T-helper 22 cell (primary cell): ENCODE measurements around the gene VPS54.
"Not testable (repeated sequence)": the region's sequence is repeated elsewhere in the genome, so short reads cannot be mapped to it uniquely, and the experiment has no call there.

Experiments used
- DNase-seq: peaks from one replicate; pipeline ENCODE4 v3.0.0-alpha.2; 2020; ENCODE audit warnings: low read depth

VPS54 gene

DNA sequence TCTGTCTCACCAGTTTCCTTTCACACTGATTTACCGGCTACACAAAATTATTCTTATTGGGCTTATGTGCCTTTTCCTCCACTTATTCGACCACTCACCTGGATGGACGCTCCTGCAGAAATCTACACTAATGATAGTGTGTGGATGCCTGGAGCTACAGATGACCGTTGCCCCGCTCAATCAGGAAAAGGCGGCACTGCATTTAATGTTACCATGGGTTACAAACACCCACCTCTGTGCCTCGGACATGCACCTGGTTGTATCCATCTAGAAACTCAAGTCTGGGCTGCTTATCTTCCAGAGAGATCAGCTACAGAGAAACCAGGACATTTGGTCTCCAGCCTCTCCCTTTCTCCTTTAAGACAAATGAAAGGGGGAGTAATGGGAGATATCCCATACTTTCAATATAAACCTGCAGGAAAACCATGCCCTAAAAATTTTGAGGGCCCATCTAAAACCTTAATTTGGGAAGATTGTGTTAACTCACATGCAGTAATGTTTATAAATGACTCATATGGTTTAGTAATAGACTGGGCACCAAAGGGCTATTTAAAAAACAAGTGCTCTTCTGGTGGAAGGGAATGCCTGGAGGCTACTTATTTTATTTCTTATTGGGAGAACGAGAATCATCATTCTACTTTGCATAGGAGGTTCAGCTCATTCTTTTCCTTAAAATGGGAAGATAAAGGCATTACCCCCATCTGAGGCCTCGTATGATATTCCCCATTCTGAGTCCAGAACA lies 24.7 kb downstream of the VPS54 start:
- DNase-seq, result not testable (repeated sequence)

DNA sequence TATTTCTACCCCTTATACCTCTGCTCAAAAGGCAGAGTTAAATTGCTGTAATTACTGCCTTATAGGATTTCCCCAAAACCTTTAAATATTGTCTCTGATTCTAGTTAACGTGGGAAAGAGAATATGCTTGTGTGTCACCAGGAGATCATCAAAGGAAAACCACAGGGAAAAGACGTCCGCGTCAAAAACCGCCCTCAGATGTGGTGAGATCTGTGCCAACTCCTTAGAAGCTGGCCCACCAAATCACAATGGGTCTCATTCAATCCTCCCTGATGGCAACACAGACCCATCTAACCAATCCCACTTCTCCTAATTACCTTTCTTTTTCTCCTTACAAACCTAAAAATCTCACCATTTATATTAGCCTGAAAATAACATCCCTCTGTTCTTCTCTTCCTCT lies 25.4 kb downstream of the VPS54 start:
- DNase-seq, result no peak

DNA sequence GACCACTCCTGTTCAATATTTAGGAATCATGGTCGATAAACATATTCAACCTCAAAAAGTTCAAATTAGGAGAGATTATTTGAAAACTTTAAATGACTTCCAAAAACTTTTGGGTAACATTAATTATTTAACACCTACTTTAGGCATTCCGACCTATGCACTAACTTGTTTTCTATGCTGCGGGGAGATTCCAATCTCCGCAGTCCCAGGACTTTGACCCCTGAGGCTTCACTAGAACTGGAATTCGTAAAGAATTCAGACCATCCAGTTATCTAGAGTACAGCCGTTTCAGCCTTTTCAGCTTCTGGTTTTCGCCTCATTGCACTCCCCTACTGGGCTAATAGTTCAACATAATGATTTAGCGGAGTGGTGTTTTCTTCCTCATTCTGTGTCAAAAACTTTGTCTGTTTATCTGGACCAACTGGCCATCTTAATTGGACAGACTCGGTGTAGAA lies 26.1 kb downstream of the VPS54 start:
- not testable (repeated sequence) for DNase-seq

DNA sequence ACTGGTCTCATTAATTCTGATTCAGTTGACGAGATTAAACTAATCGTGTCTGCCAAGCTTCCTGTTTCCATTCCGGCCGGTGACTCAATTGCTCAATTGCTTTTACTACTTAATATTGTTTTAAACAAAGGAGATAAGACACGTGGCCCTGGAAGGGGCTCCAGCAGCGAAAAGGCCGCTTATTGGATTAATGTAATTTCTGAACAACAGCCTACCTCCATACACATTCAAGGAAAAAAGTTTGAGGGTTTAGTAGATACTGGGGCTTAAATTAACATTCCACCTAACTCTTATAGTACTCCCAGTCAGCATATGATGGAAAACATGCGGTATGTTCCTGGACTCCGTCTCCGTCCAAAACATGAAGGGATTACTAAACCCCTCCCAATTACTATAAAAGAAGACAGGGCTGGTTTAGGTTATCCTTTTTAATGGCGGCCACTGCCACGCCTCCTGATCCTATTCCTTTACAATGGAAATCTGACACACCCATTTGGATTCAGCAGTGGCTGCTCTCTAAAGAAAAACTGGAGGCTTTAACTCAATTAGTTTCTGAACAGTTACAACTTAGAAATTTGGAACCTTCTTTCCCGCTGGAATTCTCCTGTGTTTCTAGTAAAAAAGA lies 27.1 kb downstream of the VPS54 start:
- DNase-seq, result no peak

DNA sequence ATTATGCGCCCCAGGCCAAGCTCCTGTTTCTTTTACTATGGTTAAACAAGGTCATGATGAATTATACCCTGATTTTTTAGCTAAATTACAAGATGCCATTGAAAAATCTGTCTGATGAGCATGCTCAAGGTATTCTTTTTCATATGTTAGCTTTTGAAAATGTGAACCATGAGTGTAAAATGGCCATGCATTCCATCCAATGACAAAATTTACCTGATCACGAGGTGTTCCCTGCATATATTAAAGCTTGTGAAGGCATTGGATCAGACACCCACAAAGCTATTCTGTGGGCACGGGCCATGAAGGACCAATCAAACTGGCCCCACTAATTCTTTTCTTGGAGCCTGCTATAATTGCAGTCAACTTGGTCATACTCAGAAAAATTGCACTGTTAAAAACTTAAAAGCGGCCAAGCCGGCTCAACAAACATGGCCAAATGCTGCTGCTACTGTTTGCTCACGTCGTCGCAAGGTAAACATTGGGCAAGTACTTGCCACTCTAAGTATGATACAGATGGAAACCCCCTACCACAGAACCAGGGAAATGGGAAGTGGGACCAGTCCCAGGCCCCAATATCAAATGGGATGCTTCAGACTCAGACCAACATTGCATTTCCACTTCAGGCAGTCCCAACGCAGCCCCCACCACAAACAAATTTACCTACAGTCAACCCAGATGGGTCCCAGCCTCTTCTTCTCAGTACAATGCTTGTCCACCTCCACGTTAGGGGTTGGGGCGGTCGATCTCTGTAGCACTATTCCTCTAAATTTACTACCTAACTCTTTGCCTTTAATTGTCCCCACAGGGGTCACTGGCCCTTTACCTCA lies 27.8 kb downstream of the VPS54 start:
- DNase-seq, result not testable (repeated sequence)

DNA sequence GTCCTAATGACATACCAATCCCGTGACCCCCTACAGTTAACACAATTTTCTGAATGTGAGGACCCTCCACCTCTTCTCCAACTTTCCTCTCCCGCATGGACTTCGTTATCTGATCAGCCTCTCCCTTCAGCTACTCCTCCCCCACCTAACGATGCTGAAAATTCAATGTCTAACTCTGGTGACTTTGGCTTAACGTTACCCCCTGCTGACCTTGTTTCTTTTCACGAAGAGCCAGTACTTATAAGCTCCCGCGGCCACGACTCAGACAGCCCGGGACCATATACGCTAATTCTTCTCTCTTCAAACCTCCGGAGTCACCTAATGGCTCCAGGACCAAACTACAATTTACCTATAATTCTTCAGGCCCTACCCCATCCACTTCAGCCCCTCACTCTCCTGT lies 29.2 kb downstream of the VPS54 start:
- DNase-seq, result no peak

DNA sequence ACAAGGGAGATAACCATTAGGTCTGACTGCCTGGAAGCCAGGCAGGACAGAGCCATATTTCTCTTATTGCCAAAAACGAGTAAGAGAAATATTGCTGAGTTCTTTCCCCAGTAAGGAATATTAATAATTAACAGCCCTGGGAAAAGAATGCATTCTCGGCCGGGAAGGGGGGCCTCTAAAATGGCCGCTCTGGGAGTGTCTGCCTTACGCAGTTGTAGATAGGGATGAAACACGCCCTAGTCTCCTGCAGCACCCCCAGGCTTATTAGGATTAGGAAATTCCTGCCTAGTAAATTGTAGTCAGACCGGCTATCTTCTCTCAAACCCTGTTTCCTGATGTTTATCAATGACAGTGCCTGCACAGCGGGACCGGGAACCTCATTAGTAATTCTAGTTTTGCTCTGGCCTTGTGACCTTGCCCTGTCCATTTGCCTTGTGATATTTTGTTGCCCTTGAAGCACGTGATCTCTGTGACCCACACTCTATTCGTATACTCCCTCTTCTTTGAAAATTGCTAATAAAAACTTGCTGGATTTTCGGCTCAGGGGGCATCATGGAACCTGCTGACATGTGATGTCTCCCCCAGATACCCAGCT lies 30.3 kb downstream of the VPS54 start:
- DNase-seq, result not testable (repeated sequence)

DNA sequence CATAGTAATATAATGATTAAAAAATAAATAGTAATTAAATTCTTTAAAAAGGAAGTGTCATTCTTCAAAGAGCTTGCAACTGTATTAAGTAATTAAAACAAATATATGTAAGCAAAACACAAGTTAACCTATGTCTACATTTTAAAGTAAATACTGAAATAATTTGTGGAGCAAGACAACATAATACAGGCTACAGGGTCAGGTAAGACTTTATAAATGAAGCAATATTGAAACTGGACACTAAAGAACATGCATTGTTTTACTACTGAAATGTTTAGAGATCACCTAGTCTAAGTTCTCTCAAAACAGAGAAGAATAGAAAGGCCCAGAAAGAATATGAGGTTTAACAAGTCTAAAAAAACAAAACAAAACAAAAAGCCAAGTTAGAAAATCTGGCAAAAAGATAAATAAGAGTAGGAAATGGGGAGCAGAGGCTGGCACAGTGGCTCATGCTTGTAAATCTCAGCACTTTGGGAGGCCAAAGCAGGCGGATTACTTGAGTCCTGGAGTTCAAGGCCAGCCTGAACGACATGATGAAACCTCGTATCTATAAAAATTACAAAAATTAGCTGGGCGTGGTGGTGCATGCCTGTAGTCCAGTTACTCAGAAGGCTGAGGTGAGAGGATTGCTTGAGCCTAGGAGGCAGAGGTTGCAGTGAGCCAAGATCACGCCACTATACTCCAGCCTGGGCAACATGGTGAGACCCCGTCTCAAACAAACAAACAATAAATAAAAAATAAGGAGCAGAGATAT lies 34.4 kb downstream of the VPS54 start:
- no peak for DNase-seq

DNA sequence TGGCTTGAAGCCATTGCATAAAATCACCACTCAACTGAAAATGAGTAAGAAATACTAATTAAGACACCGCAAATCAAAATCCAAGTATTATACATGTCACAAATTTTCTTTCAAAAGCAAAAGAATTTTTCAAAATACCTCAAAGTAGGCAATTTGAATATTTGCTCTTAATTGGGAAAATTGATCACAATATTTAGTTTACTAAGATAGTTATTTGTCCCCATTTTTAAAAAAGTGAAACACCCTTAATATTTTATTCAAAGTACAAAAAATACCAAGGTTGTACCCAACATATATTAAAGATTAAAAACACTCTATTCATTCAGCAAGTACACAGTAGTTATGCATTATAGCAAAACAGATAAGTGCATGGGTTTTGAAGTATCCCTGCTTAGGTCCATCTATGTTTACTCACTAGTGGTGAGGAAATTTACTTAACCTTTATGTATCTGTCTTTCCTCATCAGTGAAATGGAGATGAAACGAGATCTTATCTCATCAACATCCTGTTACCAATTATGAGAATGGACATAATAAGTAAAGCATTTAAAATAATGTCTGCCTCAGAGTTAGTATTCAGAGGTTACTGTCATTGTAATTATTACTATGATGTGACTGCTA lies 35.1 kb downstream of the VPS54 start:
- DNase-seq, result no peak

DNA sequence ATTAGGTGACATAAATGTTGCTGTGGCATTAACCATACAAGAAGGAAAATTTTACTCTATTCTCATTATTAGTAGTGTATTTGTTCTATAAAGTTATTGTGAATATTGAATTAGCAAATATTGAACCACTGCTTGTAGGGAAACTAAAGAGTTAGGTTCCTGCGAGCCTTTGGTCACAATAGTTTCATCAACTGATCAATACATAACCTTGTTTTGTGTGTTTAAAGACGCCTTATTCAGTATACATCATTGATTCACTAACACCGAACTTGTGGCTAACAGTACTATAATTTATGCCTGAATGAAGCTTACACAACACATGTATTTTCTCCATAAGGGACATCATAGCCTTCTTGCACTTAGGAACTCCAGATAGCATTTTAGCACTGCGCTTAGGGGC lies 36.9 kb downstream of the VPS54 start:
- no peak for DNase-seq

DNA sequence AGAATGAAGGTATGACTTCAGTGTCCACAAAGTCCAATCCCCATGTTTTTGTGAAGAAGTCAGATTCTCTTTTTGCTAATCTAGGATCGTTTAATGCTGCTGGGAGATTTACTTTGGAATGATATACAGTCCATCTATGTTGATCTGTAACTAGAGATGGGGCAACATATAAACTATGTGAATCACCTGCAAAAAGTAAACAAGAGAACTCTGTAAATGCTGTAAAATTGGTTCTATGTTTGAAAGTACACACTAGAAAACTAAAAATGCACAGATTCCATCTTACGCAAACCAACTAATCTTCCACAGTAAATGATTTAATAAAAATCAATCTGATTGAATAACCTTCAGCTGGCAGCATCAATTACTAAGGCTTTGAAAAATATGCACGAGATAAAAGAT lies 37.5 kb downstream of the VPS54 start:
- no peak for DNase-seq

DNA sequence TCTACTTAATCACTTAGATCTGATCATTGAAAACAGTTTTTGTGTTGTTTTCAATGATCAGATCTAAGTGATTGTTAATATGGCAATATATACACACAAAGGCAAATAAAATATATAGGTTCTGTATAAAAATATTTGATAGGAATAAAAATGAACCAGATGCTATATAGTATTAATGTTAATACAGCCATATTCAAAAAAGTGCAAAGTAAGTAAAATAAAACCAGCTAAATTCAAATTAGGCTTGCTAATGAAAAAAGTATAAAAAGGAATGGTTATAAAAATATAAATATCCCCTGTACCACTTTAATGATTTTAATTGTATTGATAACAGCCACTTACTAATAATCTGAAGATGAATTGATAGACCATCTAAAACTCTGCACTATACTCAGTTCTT lies 38.4 kb downstream of the VPS54 start:
- DNase-seq, result no peak

DNA sequence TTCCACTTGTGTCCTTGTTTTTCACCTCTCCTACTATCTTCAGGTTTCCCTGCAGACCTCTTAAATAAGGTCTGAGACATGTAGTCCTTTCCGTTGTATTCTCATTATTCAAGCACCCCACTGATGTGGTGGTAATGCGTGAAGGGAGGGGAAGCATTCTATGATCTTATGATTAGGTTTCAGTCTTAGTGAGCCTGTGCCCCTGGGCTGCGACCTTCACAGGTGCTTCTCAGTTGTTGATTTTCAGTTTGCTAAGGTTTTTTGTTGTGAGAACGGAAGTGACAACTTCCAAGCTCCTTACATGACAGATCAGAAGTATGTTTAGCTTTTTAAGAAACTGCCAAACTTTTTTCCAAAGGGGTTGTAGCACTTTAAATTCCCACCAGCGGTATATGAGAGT lies 41.3 kb downstream of the VPS54 start:
- DNase-seq, result no peak

DNA sequence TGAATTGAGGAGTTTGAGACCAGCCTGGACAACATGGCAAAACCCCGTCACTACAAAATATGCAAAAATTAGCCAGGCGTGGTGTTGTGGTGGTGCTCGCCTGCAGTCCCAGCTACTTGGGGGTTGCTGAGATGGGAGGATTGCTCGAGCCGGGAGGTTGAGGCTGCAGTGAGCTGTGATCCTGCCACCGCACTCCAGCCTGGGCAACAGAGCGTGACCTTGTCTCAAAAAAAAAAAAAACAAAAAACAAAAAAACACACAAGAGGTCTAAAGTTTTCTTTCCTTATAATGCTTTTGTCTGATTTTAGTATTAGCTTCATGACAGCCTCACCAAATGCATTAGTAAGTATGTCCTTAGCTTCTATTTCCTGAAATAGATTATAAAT lies 43.1 kb downstream of the VPS54 start:
- no peak for DNase-seq

DNA sequence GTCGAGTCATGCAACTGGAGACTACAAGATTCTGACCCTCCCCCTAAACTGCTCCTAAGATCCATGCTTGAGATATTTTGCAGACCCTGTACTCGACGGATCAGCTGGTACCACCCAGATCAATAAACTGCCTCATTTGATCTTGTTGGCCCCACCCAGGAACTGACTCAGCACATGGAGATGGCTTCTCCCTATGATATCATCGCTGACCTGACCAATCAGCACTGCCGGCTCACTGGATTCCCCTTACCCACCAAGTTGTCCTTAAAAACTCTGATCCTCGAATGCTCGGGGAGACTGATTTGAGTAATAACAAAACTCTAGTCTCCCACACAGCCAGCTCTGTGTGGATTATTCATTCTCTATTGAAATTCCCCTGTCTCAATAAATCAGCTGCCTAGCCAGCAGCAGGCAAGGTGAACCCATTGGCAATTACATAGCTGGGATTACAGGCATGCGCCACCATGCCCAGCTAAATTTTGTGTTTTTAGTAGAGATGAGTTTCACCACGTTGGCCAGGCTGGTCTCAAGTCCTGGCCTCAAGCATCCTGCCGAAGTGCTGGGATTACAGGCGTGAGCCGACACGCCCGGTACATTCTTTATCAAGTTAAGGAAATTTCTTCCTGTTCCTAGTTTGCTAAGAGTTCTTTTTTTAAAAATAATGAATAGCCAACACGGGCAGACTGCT lies 43.6 kb downstream of the VPS54 start:
- no peak for DNase-seq

DNA sequence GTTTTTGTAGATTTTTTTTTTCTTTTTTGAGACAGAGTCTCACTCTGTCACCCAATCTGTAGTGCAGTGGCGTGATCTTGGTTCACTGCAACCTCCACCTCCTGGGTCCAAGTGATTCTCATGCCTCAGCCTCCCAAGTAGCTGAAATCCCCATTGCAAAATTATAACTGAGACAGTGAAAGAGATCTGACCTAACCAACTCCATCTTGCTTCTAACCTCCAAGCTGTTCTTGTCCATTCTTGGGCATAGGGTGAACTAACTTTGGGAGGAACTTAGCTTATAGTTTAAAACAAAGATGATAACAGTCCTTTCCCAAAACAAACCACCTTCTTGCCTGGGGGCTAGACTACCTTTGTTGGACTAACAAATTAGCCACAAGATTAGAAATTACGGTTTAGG lies 44.2 kb downstream of the VPS54 start:
- DNase-seq, result not testable (repeated sequence)

DNA sequence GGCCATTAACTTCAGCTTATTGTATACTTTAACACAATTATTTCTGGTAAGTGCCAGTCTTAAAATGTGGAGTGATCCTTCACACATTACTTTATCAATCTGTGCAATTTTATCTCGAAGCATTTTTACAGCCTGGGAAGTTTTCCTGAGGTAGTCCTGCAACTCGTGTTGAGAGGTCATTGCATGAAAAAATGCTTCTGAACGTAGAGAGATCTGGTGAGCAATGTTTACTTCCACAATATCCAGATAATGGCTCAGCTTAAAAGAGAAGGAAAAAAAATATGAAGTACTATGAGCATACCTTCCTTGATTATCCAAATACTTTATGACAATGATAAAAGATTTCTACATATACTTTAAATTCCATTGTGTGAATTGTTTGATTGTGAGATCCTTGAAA lies 57.0 kb downstream of the VPS54 start:
- DNase-seq, result no peak

DNA sequence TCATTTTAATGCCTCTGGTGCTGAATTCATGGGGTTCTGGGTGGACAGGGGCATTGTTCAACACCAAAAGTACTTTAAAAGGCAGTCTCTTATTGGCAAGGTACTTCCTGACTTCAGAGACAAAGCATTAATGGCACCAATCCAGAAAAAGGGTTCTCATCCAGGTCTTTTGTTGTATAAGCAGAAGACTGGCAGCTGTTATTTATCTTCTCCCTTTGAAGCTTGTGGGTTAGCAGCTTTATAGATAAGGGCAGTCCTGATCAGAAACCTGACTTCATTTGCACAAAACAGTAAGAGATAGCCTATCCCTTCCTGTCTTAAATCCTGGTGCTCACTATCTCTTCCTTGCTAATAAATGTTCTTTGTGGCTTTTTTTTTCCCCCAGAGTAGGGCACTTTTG lies 68.8 kb downstream of the VPS54 start:
- DNase-seq, result no peak

DNA sequence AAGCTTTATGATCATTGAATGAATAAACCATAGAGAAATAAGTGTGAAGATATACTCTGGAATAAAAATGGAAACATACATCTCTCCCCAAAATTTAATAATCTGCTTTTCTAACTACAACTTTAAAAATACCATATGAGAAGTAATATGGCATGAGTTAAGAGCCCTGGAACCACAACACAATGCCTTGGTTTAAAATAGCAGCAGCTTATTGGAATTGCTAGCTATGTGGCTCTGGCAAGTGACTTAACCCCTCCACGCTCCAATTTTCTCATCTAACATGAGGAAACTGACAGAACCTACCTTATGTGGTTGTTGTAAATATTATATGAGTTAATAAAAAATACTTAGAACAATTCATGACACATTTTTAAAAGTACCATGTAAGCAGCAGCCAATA lies 76.4 kb downstream of the VPS54 start:
- no peak for DNase-seq

DNA sequence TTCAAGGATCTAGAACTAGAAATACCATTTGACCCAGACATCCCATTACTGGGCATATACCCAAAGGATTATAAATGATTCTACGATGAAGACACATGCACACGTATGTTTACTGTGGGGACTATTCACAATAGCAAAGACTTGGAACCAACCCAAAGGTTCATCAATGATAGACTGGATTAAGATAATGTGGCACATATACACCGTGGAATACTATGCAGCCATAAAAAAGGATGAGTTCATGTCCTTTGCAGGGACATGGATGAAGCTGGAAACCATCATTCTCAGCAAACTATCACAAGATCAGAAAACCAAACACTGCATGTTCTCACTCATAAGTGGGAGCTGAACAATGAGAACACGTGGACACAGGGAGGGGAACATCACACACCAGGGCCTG lies 87.1 kb downstream of the VPS54 start:
- not testable (repeated sequence) for DNase-seq

DNA sequence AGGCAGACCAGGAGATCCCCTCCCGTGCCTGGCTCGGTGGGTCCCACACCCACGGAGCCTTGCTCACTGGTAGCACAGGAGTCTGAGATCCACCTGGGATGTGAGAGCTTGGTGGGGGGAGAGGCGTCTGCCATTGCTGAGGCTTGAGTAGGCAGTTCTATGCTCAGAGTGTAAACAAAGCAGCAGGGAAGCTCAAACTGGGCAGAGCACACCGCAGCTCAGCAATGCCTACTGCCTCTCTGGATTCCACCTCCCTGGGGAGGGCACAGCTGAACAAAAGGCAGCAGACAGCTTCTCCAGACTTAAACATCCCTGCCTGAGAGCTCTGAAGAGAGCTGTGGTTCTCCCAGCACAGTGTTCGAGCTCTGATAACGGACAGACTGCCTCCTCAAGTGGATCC lies 92.4 kb downstream of the VPS54 start:
- DNase-seq, result no peak
